ENCODE measurements around the gene PGM2L1. TPM values are rescaled to one million over a fixed set of nuclear protein-coding genes. Genes with fewer than 3 reads are reported as not detected.

The PGM2L1 gene
- total RNA-seq, 1 donor from 2014 or later = 8.4 TPM

GRCh38 chr11:74288161-74288560 is 110.1 kb downstream of the PGM2L1 start:
- Histone ChIP-seq H3K9me3 (no peaks in the 10 kb centered on the region), H3K36me3 (no peaks in the 10 kb centered on the region), H3K27me3 (no peaks in the 10 kb centered on the region), H3K4me1 (peaks cover 0 to 9% of the 10 kb centered on the region in 2 donors), H3K27ac (no peak overlapping the region), H3K4me3 (no peak overlapping the region)
- intact Hi-C loops (cut with DNase I) = no loop called here
- no peak for TF ChIP-seq CTCF (IDR thresholded peaks at IDR 0.05)
- peak in 1 of 2 donors; percentile 72 for DNase-seq (ENCODE audit: low spot score in 2 of 2)

- Histone ChIP-seq H3K4me1 (peaks cover 0 to 9% of the 10 kb centered on the region in 2 donors), H3K36me3 (no peaks in the 10 kb centered on the region), H3K4me3 (no peak overlapping the region), H3K27ac (no peak overlapping the region), H3K9me3 (no peaks in the 10 kb centered on the region), H3K27me3 (no peaks in the 10 kb centered on the region)
- intact Hi-C loops (cut with DNase I) = no loop called here
- DNase-seq (ENCODE audit: low spot score in 2 of 2) = no peak
- TF ChIP-seq CTCF (IDR thresholded peaks at IDR 0.05) = no peak
Observed at GRCh38 chr11:74284466-74284865, 113.8 kb downstream of the PGM2L1 start.

GRCh38 chr11:74283580-74284180 is 114.6 kb downstream of the PGM2L1 start:
- no peaks in the 10 kb centered on the region for H3K27me3 ChIP-seq
- no peak overlapping the region for H3K27ac ChIP-seq
- no peaks in the 10 kb centered on the region for H3K9me3 ChIP-seq
- TF ChIP-seq CTCF (IDR thresholded peaks at IDR 0.05) = no peak
- no peak for DNase-seq (ENCODE audit: low spot score in 2 of 2)
- no peak overlapping the region for H3K4me3 ChIP-seq
- intact Hi-C loops (cut with DNase I) = no loop called here
- H3K4me1 ChIP-seq = peaks cover 2 to 9% of the 10 kb centered on the region in 2 donors
- H3K36me3 ChIP-seq = no peaks in the 10 kb centered on the region

GRCh38 chr11:74282914-74283371 is 115.3 kb downstream of the PGM2L1 start:
- intact Hi-C loops (cut with DNase I) = no loop called here
- no peak overlapping the region for H3K27ac ChIP-seq
- DNase-seq (ENCODE audit: low spot score in 2 of 2) = no peak
- H3K27me3 ChIP-seq = no peaks in the 10 kb centered on the region
- TF ChIP-seq CTCF (IDR thresholded peaks at IDR 0.05) = no peak
- no peaks in the 10 kb centered on the region for H3K9me3 ChIP-seq
- no peak overlapping the region for H3K4me3 ChIP-seq
- H3K4me1 ChIP-seq = peaks cover 2 to 5% of the 10 kb centered on the region in 2 donors
- H3K36me3 ChIP-seq = no peaks in the 10 kb centered on the region

GRCh38 chr11:74282421-74282820 is 115.8 kb downstream of the PGM2L1 start:
- no peak for TF ChIP-seq CTCF (IDR thresholded peaks at IDR 0.05)
- Histone ChIP-seq H3K36me3 (no peaks in the 10 kb centered on the region), H3K27me3 (no peaks in the 10 kb centered on the region), H3K27ac (no peak overlapping the region), H3K4me1 (peaks cover 0 to 2% of the 10 kb centered on the region in 2 donors), H3K4me3 (no peak overlapping the region), H3K9me3 (no peaks in the 10 kb centered on the region)
- DNase-seq (ENCODE audit: low spot score in 2 of 2) = no peak
- intact Hi-C loops (cut with DNase I) = no loop called here

- TF ChIP-seq CTCF (IDR thresholded peaks at IDR 0.05) = no peak
Observed at GRCh38 chr11:74280494-74280893, 117.7 kb downstream of the PGM2L1 start.

More at GRCh38 chr11:74280494-74280893, 117.7 kb downstream of the PGM2L1 start:
- Histone ChIP-seq H3K27ac (no peak overlapping the region), H3K4me3 (no peak overlapping the region), H3K36me3 (no peaks in the 10 kb centered on the region), H3K27me3 (no peaks in the 10 kb centered on the region), H3K4me1 (peaks cover 0 to 2% of the 10 kb centered on the region in 2 donors), H3K9me3 (no peaks in the 10 kb centered on the region)
- no peak for DNase-seq (ENCODE audit: low spot score in 2 of 2)
- intact Hi-C loops (cut with DNase I) = no loop called here

All from ascending aorta (tissue), 2 donors.